IMR-90 (cell line): ENCODE measurements around the gene NUDT8. TPM values are rescaled to one million over a fixed set of nuclear protein-coding genes. Genes with fewer than 3 reads are reported as not detected.

Experiments used
- ATAC-seq: fragments of 200-7000 bp; cut with Tn5 transposase; 2 replicates; pipeline ENCODE4 v1.9.1; 2020; ENCODE audit warnings: low read depth, mild to moderate bottlenecking, moderate library complexity
- BruUV-seq: library from RNA; stranded (reverse); fragments of 400-500 nt; replicated peaks from 2 replicates; lab custom pipeline; 2021; lab: Mats Ljungman, UMichigan
- CTCF ChIA-PET: fragments of 300-600 bp; formaldehyde crosslinking; extraction: SDS; loops from one replicate; lab custom pipeline; 2021; ENCODE audit warnings: antibody characterized with exemption; lab: Yijun Ruan, JAX
- POLR2A ChIA-PET: fragments of 300-600 bp; sonication (Branson Sonifier 250); formaldehyde crosslinking; loops from one replicate; lab custom pipeline; 2022; ENCODE audit warnings: antibody characterized with exemption; ENCODE audit not compliant: unreplicated experiment; lab: Charles Lee
- DNase-seq: peaks from one replicate; pipeline ENCODE4 v3.0.0; 2013
- H2AFZ ChIP-seq: replicated peaks from 2 replicates; pipeline ENCODE3; 2013; ENCODE audit warnings: low read length, mild to moderate bottlenecking; ENCODE audit not compliant: poor library complexity
- H2AK5ac ChIP-seq: 2 replicates; pipeline ENCODE4 v1.6.1; 2013; ENCODE audit warnings: low read depth, low read length, inconsistent platforms
- H2AK9ac ChIP-seq: replicated peaks from 2 replicates; pipeline ENCODE3; 2013; ENCODE audit warnings: mild to moderate bottlenecking, low read depth, low read length, moderate library complexity; ENCODE audit not compliant: poor library complexity
- H2BK120ac ChIP-seq: 2 replicates; pipeline ENCODE4 v1.6.1; 2013; ENCODE audit warnings: low read depth, low read length, inconsistent platforms
- H2BK15ac ChIP-seq: 3 replicates; pipeline ENCODE4 v1.6.1; 2013; ENCODE audit warnings: low read depth, low read length, inconsistent platforms
- H2BK20ac ChIP-seq: 2 replicates; pipeline ENCODE4 v1.6.1; 2013; ENCODE audit warnings: low read depth, mild to moderate bottlenecking, inconsistent platforms, low read length, moderate library complexity
- H2BK5ac ChIP-seq: 2 replicates; pipeline ENCODE4 v1.6.1; 2013; ENCODE audit warnings: mild to moderate bottlenecking, low read depth, low read length, inconsistent platforms; ENCODE audit not compliant: poor library complexity, severe bottlenecking
- H3K14ac ChIP-seq: replicated peaks from 2 replicates; pipeline ENCODE4 v1.6.1; 2013; ENCODE audit warnings: low read depth, low read length, inconsistent platforms
- H3K18ac ChIP-seq: 2 replicates; pipeline ENCODE4 v1.6.1; 2013; ENCODE audit warnings: low read depth, low read length, control low read depth
- H3K23ac ChIP-seq: 2 replicates; pipeline ENCODE4 v1.6.1; 2013; ENCODE audit warnings: low read depth, low read length, inconsistent platforms
- H3K27ac ChIP-seq: 2 replicates; pipeline ENCODE4 v1.5.1; 2013; ENCODE audit warnings: mild to moderate bottlenecking, control low read depth, low read length; ENCODE audit not compliant: insufficient read depth
- H3K27me3 ChIP-seq: 2 replicates; pipeline ENCODE4 v1.6.1; 2013; ENCODE audit warnings: low read length; ENCODE audit not compliant: control insufficient read depth, insufficient read depth
- H3K36me3 ChIP-seq: 2 replicates; pipeline ENCODE4 v1.6.1; 2013; ENCODE audit warnings: low read length, mixed read lengths; ENCODE audit not compliant: control insufficient read depth, insufficient read depth
- H3K4ac ChIP-seq: 2 replicates; pipeline ENCODE4 v1.6.1; 2013; ENCODE audit warnings: low read depth, low read length, inconsistent platforms
- H3K4me1 ChIP-seq: 2 replicates; pipeline ENCODE4 v1.6.1; 2013; ENCODE audit warnings: low read length, mixed read lengths; ENCODE audit not compliant: control insufficient read depth, insufficient read depth
- H3K4me2 ChIP-seq: 2 replicates; pipeline ENCODE4 v1.6.1; 2013; ENCODE audit warnings: low read depth, mild to moderate bottlenecking, control low read depth, low read length, moderate library complexity
- H3K4me3 ChIP-seq: 2 replicates; pipeline ENCODE4 v1.5.1; 2013; ENCODE audit warnings: low read depth, mild to moderate bottlenecking, control low read depth, low read length, moderate library complexity; ENCODE audit not compliant: insufficient read depth
- H3K56ac ChIP-seq: 2 replicates; pipeline ENCODE4 v1.6.1; 2013; ENCODE audit warnings: low read length, inconsistent platforms; ENCODE audit not compliant: insufficient read depth; ENCODE audit errors: extremely low read depth
- H3K79me1 ChIP-seq, 2 experiments: 2 replicates each; pipeline ENCODE4 v1.6.1; 2013; ENCODE audit warnings: low read length in 2 of 2, inconsistent platforms in 1 of 2, low read depth in 1 of 2
- H3K9ac ChIP-seq: 2 replicates; pipeline ENCODE4 v1.6.1; 2013; ENCODE audit warnings: low read depth, low read length, control low read depth
- H3K9me1 ChIP-seq: 2 replicates; pipeline ENCODE4 v1.6.1; 2013; ENCODE audit warnings: low read length, inconsistent platforms; ENCODE audit not compliant: insufficient read depth
- H3K9me3 ChIP-seq: 2 replicates; pipeline ENCODE4 v1.6.1; 2013; ENCODE audit warnings: low read length; ENCODE audit not compliant: control insufficient read depth, insufficient read depth
- H4K20me1 ChIP-seq: 2 replicates; pipeline ENCODE4 v1.6.1; 2013; ENCODE audit warnings: low read length, inconsistent platforms; ENCODE audit not compliant: insufficient read depth
- H4K5ac ChIP-seq: 2 replicates; pipeline ENCODE4 v1.6.1; 2013; ENCODE audit warnings: mild to moderate bottlenecking, low read depth, low read length, control low read depth
- H4K8ac ChIP-seq, 2 experiments: 2 replicates each; pipeline ENCODE4 v1.6.1; 2013; ENCODE audit warnings: low read depth in 2 of 2, low read length in 2 of 2, control low read depth in 1 of 2, inconsistent platforms in 1 of 2
- H4K91ac ChIP-seq: 2 replicates; pipeline ENCODE4 v1.6.1; 2013; ENCODE audit warnings: low read depth, low read length, inconsistent platforms; ENCODE audit not compliant: insufficient read depth
- BHLHE40 ChIP-seq: fragments of 150-350 bp; IDR thresholded peaks from 2 replicates; pipeline ENCODE4 v1.6.1; 2016; ENCODE audit warnings: mild to moderate bottlenecking, low read depth, low read length
- CEBPB ChIP-seq: IDR thresholded peaks from 2 replicates; pipeline ENCODE4 v1.6.1; 2012; ENCODE audit warnings: low read depth, low read length, improper control_type of control experiment
- CHD1 ChIP-seq: IDR thresholded peaks from 2 replicates; pipeline ENCODE4 v1.6.1; 2012; ENCODE audit warnings: low read depth, low read length, improper control_type of control experiment
- FOS ChIP-seq: fragments of 150-350 bp; IDR thresholded peaks from 2 replicates; pipeline ENCODE4 v1.6.1; 2016; ENCODE audit warnings: low read depth, low read length
- MAZ ChIP-seq: IDR thresholded peaks from 2 replicates; pipeline ENCODE4 v1.6.1; 2012; ENCODE audit warnings: low read depth, mild to moderate bottlenecking, low read length, improper control_type of control experiment, moderate library complexity, borderline replicate concordance
- MXI1 ChIP-seq: IDR thresholded peaks from 2 replicates; pipeline ENCODE4 v1.6.1; 2012; ENCODE audit warnings: low read depth, mild to moderate bottlenecking, low read length, moderate library complexity, borderline replicate concordance
- NFE2L2 ChIP-seq: fragments of 150-350 bp; IDR thresholded peaks from 2 replicates; pipeline ENCODE4 v1.6.1; 2016; ENCODE audit warnings: low read depth, mild to moderate bottlenecking, low read length
- RFX5 ChIP-seq: IDR thresholded peaks from 2 replicates; pipeline ENCODE4 v1.8.0; 2012; ENCODE audit warnings: low read depth, mild to moderate bottlenecking, low read length, moderate library complexity
- SMC3 ChIP-seq: fragments of 150-350 bp; IDR thresholded peaks from 2 replicates; pipeline ENCODE4 v1.6.1; 2016; ENCODE audit warnings: low read depth, mild to moderate bottlenecking, antibody characterized with exemption, low read length, moderate library complexity
- WGBS, 2 experiments: methylation state at CpG; one replicate each; pipeline versions ENCODE4 v1.1.5 to v1.1.7; 2013; ENCODE audit warnings: missing lambda C conversion rate in 2 of 2; ENCODE audit not compliant: insufficient read length in 1 of 2; ENCODE audit errors: extremely low coverage in 2 of 2; 5-methylcytosine and 5-hydroxymethylcytosine counted together
- dilution Hi-C: fragments of 300-500 bp; cut with HindIII; formaldehyde crosslinking; loops from one replicate; pipeline ENCODE4 v1.14.3; 2018; ENCODE audit warnings: low sequenced_read_pairs; ENCODE audit not compliant: unreplicated experiment
- in situ Hi-C: fragments of 300-500 bp; cut with MboI; formaldehyde crosslinking; loops from 3 replicates; pipeline ENCODE4 v1.14.3; 2019; ENCODE audit warnings: low sequenced_read_pairs, inconsistent platforms, mixed read lengths
- intact Hi-C: fragments of 100-400 bp; cut with micrococcal nuclease; formaldehyde crosslinking; loops from 2 replicates; pipeline ENCODE4 v1.10.0; 2022
- polyA plus RNA-seq, 3 experiments: library from polyadenylated mRNA; depleted of rRNA; stranded (reverse); fragments of >200 nt; gene quantifications; 2 replicates each; pipeline ENCODE4 v1.2.3, GENCODE V29; 2012; ENCODE audit warnings: low replicate concordance in 1 of 3
- total RNA-seq: library from RNA; depleted of rRNA; stranded (reverse); fragments of >200 nt; gene quantifications from 2 replicates; pipeline ENCODE4 v1.2.3, GENCODE V29; 2012
- TF ChIP-seq, protein P1 (sequence below): fragments of 150-350 bp; IDR thresholded peaks from 2 replicates; pipeline ENCODE4 v1.6.1; 2017; ENCODE audit warnings: mild to moderate bottlenecking, antibody characterized with exemption, low read length, low read depth
- TF ChIP-seq, protein P2 (sequence below): fragments of 150-350 bp; IDR thresholded peaks from 2 replicates; pipeline ENCODE4 v1.6.1; 2016; ENCODE audit warnings: low read depth, mild to moderate bottlenecking, low read length, moderate library complexity, borderline replicate concordance

Gene NUDT8
- total and polyA plus RNA-seq, 2 of the 4 experiments (the other 2 are of a cell fraction), result 1.4 to 2.5 TPM

GRCh38 chr11:67645521-67646461 is 16.1 kb upstream of the NUDT8 start (continued):
- TF ChIP-seq BHLHE40 (no peak), NFE2L2 (no peak)

- DNase-seq (no peak), ATAC-seq (no peak)
- Histone ChIP-seq H2BK5ac (no peak overlapping the region), H3K4me2 (no peak overlapping the region), H4K5ac (no peak overlapping the region), H3K36me3 (no peaks in the 10 kb centered on the region), H3K18ac (no peak overlapping the region), H3K4me3 (no peak overlapping the region), H3K27me3 (peaks cover 17% of the 10 kb centered on the region; the same call in 1 of the 2 replicates), H2BK20ac (no peak overlapping the region), H4K20me1 (0 out of 2 replicates have a peak, but pooled peaks cover 3% of the 10 kb centered on the region), H2AFZ (no peak overlapping the region), H3K56ac (no peak overlapping the region), H3K14ac (no peak overlapping the region), H2BK120ac (no peak overlapping the region), H3K9ac (no peak overlapping the region), H2AK5ac (no peak overlapping the region), H3K4me1 (no peaks in the 10 kb centered on the region), H3K4ac (no peak overlapping the region), H3K27ac (no peak overlapping the region), H2AK9ac (no peak overlapping the region), H3K79me1 (no peaks in the 10 kb centered on the region), H4K8ac (no peak overlapping the region), H3K9me1 (peaks cover 5% of the 10 kb centered on the region; the same call in 1 of the 2 replicates), H4K91ac (no peak overlapping the region), H2BK15ac (no peak overlapping the region), H3K23ac (no peak overlapping the region), H3K9me3 (no peaks in the 10 kb centered on the region; the same call in 1 of the 2 replicates)
- ChIA-PET CTCF (interaction anchor here (1.0 kb wide), 1 partner anchor 15 kb away, joined by 3 read pairs; the partner anchor contains the start of gene NUDT8), POLR2A (no interaction called here)
- WGBS, 2 experiments, result 77% methylated on average over 6 of the region's 22 CpGs; no CpG with 5 or more reads in 1 of the 2 experiments
- intact Hi-C loops, result loop anchor here (10.0 kb wide), 1 partner anchor 150 kb away; no protein-coding TSS in a partner anchor
- dilution Hi-C loops, result no loop called here
- in situ Hi-C loops, result no loop called here
- BruUV-seq, result no TSS peak
- TF ChIP-seq SMC3 (no peak), RFX5 (no peak), FOS (no peak), MXI1 (no peak), MAZ (no peak), CEBPB (no peak), CHD1 (no peak), NFE2L2 (no peak)
- TF ChIP-seq, protein P1, sequence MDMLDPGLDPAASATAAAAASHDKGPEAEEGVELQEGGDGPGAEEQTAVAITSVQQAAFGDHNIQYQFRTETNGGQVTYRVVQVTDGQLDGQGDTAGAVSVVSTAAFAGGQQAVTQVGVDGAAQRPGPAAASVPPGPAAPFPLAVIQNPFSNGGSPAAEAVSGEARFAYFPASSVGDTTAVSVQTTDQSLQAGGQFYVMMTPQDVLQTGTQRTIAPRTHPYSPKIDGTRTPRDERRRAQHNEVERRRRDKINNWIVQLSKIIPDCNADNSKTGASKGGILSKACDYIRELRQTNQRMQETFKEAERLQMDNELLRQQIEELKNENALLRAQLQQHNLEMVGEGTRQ, result no peak
- TF ChIP-seq, protein P2, sequence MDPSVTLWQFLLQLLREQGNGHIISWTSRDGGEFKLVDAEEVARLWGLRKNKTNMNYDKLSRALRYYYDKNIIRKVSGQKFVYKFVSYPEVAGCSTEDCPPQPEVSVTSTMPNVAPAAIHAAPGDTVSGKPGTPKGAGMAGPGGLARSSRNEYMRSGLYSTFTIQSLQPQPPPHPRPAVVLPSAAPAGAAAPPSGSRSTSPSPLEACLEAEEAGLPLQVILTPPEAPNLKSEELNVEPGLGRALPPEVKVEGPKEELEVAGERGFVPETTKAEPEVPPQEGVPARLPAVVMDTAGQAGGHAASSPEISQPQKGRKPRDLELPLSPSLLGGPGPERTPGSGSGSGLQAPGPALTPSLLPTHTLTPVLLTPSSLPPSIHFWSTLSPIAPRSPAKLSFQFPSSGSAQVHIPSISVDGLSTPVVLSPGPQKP, result no peak
These were observed 15.0 kb upstream of the NUDT8 start for GRCh38 chr11:67644472-67645418.
